Endothelial cell (in vitro differentiated cells): ENCODE results near the gene AXDND1. TPM values are rescaled to one million over a fixed set of nuclear protein-coding genes. Genes with fewer than 3 reads are reported as not detected.
A peak's percentile ranks its signal among the peaks of the same experiment; 100 is the strongest.

Source experiments
- DNase-seq: peaks from one replicate; pipeline ENCODE4 v3.0.0; 2021; ENCODE audit warnings: low spot score
- H3K27ac Mint-ChIP-seq: one replicate; pipeline ENCODE4 v1.8.0; 2021; ENCODE audit warnings: mixed read lengths, inconsistent platforms; ENCODE audit not compliant: unreplicated experiment
- H3K27me3 Mint-ChIP-seq: one replicate; pipeline ENCODE4 v1.8.0; 2021; ENCODE audit warnings: mild to moderate bottlenecking, moderate library complexity, mixed read lengths, inconsistent platforms; ENCODE audit not compliant: unreplicated experiment
- H3K36me3 Mint-ChIP-seq: one replicate; pipeline ENCODE4 v1.8.0; 2021; ENCODE audit warnings: mild to moderate bottlenecking, low read depth, mixed read lengths, inconsistent platforms; ENCODE audit not compliant: unreplicated experiment
- H3K4me1 Mint-ChIP-seq: one replicate; pipeline ENCODE4 v1.8.0; 2021; ENCODE audit warnings: mild to moderate bottlenecking, mixed read lengths, inconsistent platforms; ENCODE audit not compliant: unreplicated experiment
- H3K4me3 Mint-ChIP-seq: one replicate; pipeline ENCODE4 v1.8.0; 2021; ENCODE audit warnings: mild to moderate bottlenecking, mixed read lengths, inconsistent platforms; ENCODE audit not compliant: unreplicated experiment
- H3K9me3 Mint-ChIP-seq: one replicate; pipeline ENCODE4 v1.8.0; 2021; ENCODE audit warnings: mixed read lengths, inconsistent platforms; ENCODE audit not compliant: unreplicated experiment
- CTCF ChIP-seq: fragments of 200-600 bp; sonication (generic); IDR thresholded peaks from one replicate; pipeline ENCODE4 v1.5.0; 2021; ENCODE audit warnings: antibody characterized with exemption; ENCODE audit not compliant: unreplicated experiment
- total RNA-seq: library from RNA; stranded (reverse); fragmentation: NEBNext Ultra II Directional; extraction: Animal tissue kit (Norgen Biotek cat#: 25700); gene quantifications from one replicate; pipeline ENCODE4 v1.2.1, GENCODE V29; 2021; ENCODE audit not compliant: unreplicated experiment

Gene AXDND1
- total RNA-seq, 1 donor from 2014 or later, result not detected

GRCh38 chr1:179575497-179576314, 209.9 kb downstream of the AXDND1 start, which contains the start of gene NPHS2:
Gene NPHS2, minus strand, starts transcription at chr1:179575948. Its CDS starts 84 bp downstream, at chr1:179575864.
- no peaks in the 10 kb centered on the region for H3K4me1 Mint-ChIP-seq
- H3K9me3 Mint-ChIP-seq, result no peaks in the 10 kb centered on the region
- TF ChIP-seq CTCF, result no peak
- peaks cover 4% of the 10 kb centered on the region for H3K27me3 Mint-ChIP-seq
- peaks cover 2% of the 10 kb centered on the region for H3K36me3 Mint-ChIP-seq
- H3K27ac Mint-ChIP-seq, result no peak within 1 kb of the TSS
- no peak within 1 kb of the TSS for H3K4me3 Mint-ChIP-seq
- DNase-seq, result peak; percentile 27

- no peak overlapping the region for H3K4me3 Mint-ChIP-seq
- no peak for TF ChIP-seq CTCF
- H3K9me3 Mint-ChIP-seq, result no peaks in the 10 kb centered on the region
- H3K4me1 Mint-ChIP-seq, result no peaks in the 10 kb centered on the region
- no peaks in the 10 kb centered on the region for H3K36me3 Mint-ChIP-seq
- no peak for DNase-seq
- H3K27me3 Mint-ChIP-seq, result peaks cover 4% of the 10 kb centered on the region
- no peak overlapping the region for H3K27ac Mint-ChIP-seq
Observed at GRCh38 chr1:179576509-179576908, 210.7 kb downstream of the AXDND1 start.

DNA sequence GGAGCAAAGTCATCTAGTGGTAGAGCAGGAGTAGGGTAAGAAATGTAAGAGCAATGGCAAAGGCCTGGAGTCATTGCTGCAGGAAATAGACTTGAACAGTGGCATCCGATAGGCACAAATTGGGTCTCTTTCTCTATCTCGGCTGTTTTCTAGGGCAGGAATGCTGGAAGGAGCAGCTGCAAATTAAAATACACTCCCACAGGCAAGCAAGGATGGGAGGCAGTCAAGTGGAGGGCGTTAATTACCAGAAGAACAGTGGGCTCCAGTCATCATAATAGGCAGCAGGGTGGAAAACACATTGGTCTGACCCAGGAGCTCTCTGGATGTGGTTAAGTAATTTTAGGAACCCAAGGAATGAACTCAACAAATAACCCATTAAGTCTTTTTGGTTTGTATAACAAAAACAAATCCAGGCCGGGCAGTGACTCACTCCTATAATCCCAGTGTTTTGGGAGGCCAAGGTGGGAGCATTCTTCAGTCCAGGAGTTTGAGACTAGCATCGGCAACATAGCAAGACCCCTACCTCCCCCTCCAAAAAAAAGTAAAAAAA, 218.1 kb downstream of the AXDND1 start:
- TF ChIP-seq CTCF, result no peak
- Mint-ChIP-seq H3K9me3 (no peaks in the 10 kb centered on the region), H3K27ac (no peak overlapping the region), H3K27me3 (no peaks in the 10 kb centered on the region), H3K4me1 (no peaks in the 10 kb centered on the region), H3K4me3 (no peak overlapping the region), H3K36me3 (no peaks in the 10 kb centered on the region)
- no peak for DNase-seq

DNA sequence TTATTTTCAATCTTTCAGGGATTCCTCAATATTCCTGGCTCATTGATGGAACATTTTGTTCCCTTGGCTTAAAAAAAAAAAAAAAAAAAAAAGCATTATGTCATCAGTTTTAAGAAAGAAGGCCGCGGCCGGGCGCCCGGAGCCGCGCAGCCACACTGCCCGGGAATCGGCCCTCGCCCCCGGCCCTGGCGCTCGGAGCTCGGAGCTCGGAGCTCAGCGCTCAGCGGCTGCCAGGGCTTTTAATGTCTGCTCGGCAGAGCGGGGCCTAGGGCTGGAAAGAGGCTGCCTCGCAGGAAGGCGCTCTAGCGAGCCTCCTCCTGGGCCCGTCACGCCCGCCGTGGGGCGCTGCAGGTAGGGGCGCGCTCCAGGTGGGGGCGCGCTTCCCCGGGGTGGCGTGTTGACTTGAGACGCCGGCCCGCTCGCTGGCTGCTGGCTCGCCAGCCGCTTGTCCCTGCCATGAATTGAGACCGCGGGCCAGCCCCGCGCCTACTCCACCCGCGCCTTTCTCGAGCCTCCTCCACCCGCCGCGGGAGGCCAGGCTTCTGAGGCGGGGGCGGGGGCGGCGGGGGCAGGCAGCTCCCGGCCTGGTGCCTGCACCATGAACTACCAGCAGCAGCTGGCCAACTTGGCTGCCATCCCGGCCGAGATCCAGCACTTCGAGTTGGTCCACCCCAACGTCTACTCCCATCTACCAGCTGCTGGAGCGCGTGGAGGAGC, 220.5 kb downstream of the AXDND1 start:
- Mint-ChIP-seq H3K4me3 (no peak overlapping the region), H3K9me3 (no peaks in the 10 kb centered on the region), H3K27me3 (no peaks in the 10 kb centered on the region), H3K36me3 (no peaks in the 10 kb centered on the region), H3K27ac (no peak overlapping the region), H3K4me1 (no peaks in the 10 kb centered on the region)
- TF ChIP-seq CTCF, result peak; percentile 62
- peak; percentile 72 for DNase-seq
